ENCODE measurements around the gene CHRM3. TPM values are rescaled to one million over a fixed set of nuclear protein-coding genes. Genes with fewer than 3 reads are reported as not detected.

Gene CHRM3
- polyA plus RNA-seq, 3 donors = not detected

- Histone ChIP-seq H3K27me3 (ENCODE audit: control insufficient read depth in 2 of 2, insufficient read depth in 2 of 2, low read length in 2 of 2) (no peaks in the 10 kb centered on the region), H4K20me1 (ENCODE audit: insufficient read depth, low read length) (no peaks in the 10 kb centered on the region), H3K27ac (ENCODE audit: low read depth in 1 of 2, low read length in 2 of 2) (no peak overlapping the region), H2AFZ (ENCODE audit: insufficient read depth, low read depth, low read length, poor library complexity, severe bottlenecking) (no peak overlapping the region), H3K4me1 (ENCODE audit: control insufficient read depth in 1 of 2, insufficient read depth in 2 of 2, low read length in 2 of 2) (no peaks in the 10 kb centered on the region), H3K36me3 (replicated peaks in 1 of 2; ENCODE audit: control insufficient read depth in 1 of 2, insufficient read depth in 2 of 2, low read length in 2 of 2) (no peaks in the 10 kb centered on the region), H3K4me2 (replicated peaks; ENCODE audit: extremely low read depth, low read length, poor library complexity, severe bottlenecking) (no peak overlapping the region), H3K9ac (ENCODE audit: insufficient read depth, low read length, poor library complexity, severe bottlenecking) (no peak overlapping the region), H3K4me3 (replicated peaks in 1 of 3; ENCODE audit: low read depth in 2 of 3, low read length in 3 of 3) (no peak overlapping the region), H3K79me2 (ENCODE audit: insufficient read depth, low read length) (no peaks in the 10 kb centered on the region), H3K9me3 (replicated peaks in 1 of 2; ENCODE audit: control insufficient read depth in 1 of 2, insufficient read depth in 1 of 2, low read length in 2 of 2) (peaks cover 0 to 3% of the 10 kb centered on the region in 2 donors)
- peaks cover 0 to 11% (median 0%) of the 10 kb centered on the region in 7 donors for H3K9me3 Mint-ChIP-seq
- DNase-seq = no peak
- H3K4me3 Mint-ChIP-seq = no peak overlapping the region
- peaks cover 0 to 2% (median 0%) of the 10 kb centered on the region in 3 donors for H3K27me3 Mint-ChIP-seq (ENCODE audit: low read depth in 3 of 3)
- no CpG with 5 or more reads among the region's 1 CpG for WGBS (ENCODE audit: insufficient coverage)
- H3K4me1 Mint-ChIP-seq = no peaks in the 10 kb centered on the region
- no peak overlapping the region for H3K27ac Mint-ChIP-seq
- H3K36me3 Mint-ChIP-seq = no peaks in the 10 kb centered on the region
- intact Hi-C loops (cut with micrococcal nuclease) = no loop called here
- TF ChIP-seq, protein P1, sequence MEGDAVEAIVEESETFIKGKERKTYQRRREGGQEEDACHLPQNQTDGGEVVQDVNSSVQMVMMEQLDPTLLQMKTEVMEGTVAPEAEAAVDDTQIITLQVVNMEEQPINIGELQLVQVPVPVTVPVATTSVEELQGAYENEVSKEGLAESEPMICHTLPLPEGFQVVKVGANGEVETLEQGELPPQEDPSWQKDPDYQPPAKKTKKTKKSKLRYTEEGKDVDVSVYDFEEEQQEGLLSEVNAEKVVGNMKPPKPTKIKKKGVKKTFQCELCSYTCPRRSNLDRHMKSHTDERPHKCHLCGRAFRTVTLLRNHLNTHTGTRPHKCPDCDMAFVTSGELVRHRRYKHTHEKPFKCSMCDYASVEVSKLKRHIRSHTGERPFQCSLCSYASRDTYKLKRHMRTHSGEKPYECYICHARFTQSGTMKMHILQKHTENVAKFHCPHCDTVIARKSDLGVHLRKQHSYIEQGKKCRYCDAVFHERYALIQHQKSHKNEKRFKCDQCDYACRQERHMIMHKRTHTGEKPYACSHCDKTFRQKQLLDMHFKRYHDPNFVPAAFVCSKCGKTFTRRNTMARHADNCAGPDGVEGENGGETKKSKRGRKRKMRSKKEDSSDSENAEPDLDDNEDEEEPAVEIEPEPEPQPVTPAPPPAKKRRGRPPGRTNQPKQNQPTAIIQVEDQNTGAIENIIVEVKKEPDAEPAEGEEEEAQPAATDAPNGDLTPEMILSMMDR (IDR thresholded peaks at IDR 0.05) = no peak
These were observed 32.1 kb upstream of the CHRM3 start for GRCh38 chr1:239354231-239354630.

DNA sequence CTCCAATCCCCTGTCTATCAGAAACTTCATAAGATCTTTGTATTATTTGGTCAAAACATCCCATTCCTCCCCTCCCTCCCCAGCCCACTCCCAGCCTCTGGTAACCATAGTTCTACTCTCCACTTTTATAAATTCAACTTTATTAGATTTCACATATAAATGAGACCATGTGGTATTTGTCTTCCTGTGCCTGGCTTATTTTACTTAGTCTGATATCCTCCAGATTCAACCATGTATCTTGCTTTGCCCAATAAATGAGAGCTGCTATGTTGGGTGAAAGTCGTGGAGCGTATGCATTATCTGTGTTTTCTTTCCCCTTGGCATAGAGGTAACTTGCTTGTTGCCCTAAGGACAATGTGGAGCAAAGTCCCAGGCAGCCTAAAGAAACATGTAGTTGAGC, 28.5 kb upstream of the CHRM3 start:
- Mint-ChIP-seq H3K4me1 (no peaks in the 10 kb centered on the region), H3K4me3 (no peak overlapping the region), H3K36me3 (no peaks in the 10 kb centered on the region), H3K27ac (no peak overlapping the region), H3K27me3 (ENCODE audit: low read depth in 3 of 3) (peaks cover 0 to 2% (median 1%) of the 10 kb centered on the region in 3 donors), H3K9me3 (peaks cover 0 to 5% (median under 1%) of the 10 kb centered on the region in 7 donors)
- Histone ChIP-seq H3K79me2 (ENCODE audit: insufficient read depth, low read length) (no peaks in the 10 kb centered on the region), H3K4me3 (replicated peaks in 1 of 3; ENCODE audit: low read depth in 2 of 3, low read length in 3 of 3) (no peak overlapping the region), H2AFZ (ENCODE audit: insufficient read depth, low read depth, low read length, poor library complexity, severe bottlenecking) (no peak overlapping the region), H3K27ac (ENCODE audit: low read depth in 1 of 2, low read length in 2 of 2) (no peak overlapping the region), H3K9me3 (replicated peaks in 1 of 2; ENCODE audit: control insufficient read depth in 1 of 2, insufficient read depth in 1 of 2, low read length in 2 of 2) (no peaks in the 10 kb centered on the region), H4K20me1 (ENCODE audit: insufficient read depth, low read length) (no peaks in the 10 kb centered on the region), H3K36me3 (replicated peaks in 1 of 2; ENCODE audit: control insufficient read depth in 1 of 2, insufficient read depth in 2 of 2, low read length in 2 of 2) (no peaks in the 10 kb centered on the region), H3K9ac (ENCODE audit: insufficient read depth, low read length, poor library complexity, severe bottlenecking) (no peak overlapping the region), H3K27me3 (ENCODE audit: control insufficient read depth in 2 of 2, insufficient read depth in 2 of 2, low read length in 2 of 2) (no peaks in the 10 kb centered on the region), H3K4me1 (ENCODE audit: control insufficient read depth in 1 of 2, insufficient read depth in 2 of 2, low read length in 2 of 2) (no peaks in the 10 kb centered on the region), H3K4me2 (replicated peaks; ENCODE audit: extremely low read depth, low read length, poor library complexity, severe bottlenecking) (no peak overlapping the region)
- no peak for DNase-seq
- TF ChIP-seq, protein P1 (IDR thresholded peaks at IDR 0.05) = no peak
- intact Hi-C loops (cut with micrococcal nuclease) = no loop called here
- WGBS (ENCODE audit: insufficient coverage) = no CpG with 5 or more reads among the region's 2 CpGs

Data from CD14-positive monocyte (primary cell).